ENCODE data around the gene JOSD1. TPM values are rescaled to one million over a fixed set of nuclear protein-coding genes. Genes with fewer than 3 reads are reported as not detected.

The JOSD1 gene
- total and polyA plus RNA-seq, 2 of the 4 experiments (the other 2 are of a cell fraction), result 30.2 to 35.8 TPM

- Histone ChIP-seq H2AFZ (replicated peaks; ENCODE audit: low read length, poor library complexity) (no peak overlapping the region), H3K9ac (ENCODE audit: low read depth, low read length) (no peak overlapping the region), H4K91ac (ENCODE audit: insufficient read depth, low read depth, low read length) (no peak overlapping the region), H2AK5ac (ENCODE audit: low read depth, low read length) (no peak overlapping the region), H4K5ac (ENCODE audit: low read depth, low read length) (no peak overlapping the region), H3K56ac (ENCODE audit: extremely low read depth, insufficient read depth, low read length) (no peak overlapping the region), H3K9me1 (ENCODE audit: insufficient read depth, low read length) (peaks cover 6% of the 10 kb centered on the region), H3K36me3 (ENCODE audit: control insufficient read depth, insufficient read depth, low read length) (peaks cover 53% of the 10 kb centered on the region), H2BK15ac (ENCODE audit: low read depth, low read length) (no peak overlapping the region), H2BK120ac (ENCODE audit: low read depth, low read length) (no peak overlapping the region), H3K27me3 (ENCODE audit: control insufficient read depth, insufficient read depth, low read length) (no peaks in the 10 kb centered on the region), H3K27ac (ENCODE audit: insufficient read depth, low read length) (no peak overlapping the region), H2BK5ac (ENCODE audit: low read depth, low read length, poor library complexity, severe bottlenecking) (no peak overlapping the region), H3K14ac (replicated peaks; ENCODE audit: low read depth, low read length) (no peak overlapping the region), H4K20me1 (ENCODE audit: insufficient read depth, low read length) (peaks cover 12% of the 10 kb centered on the region), H3K4me2 (ENCODE audit: low read depth, low read length) (no peak overlapping the region), H3K18ac (ENCODE audit: low read depth, low read length) (no peak overlapping the region), H3K79me1 (ENCODE audit: low read depth in 1 of 2, low read length in 2 of 2) (peaks cover 29 to 57% of the 10 kb centered on the region in 2 experiments), H3K4me1 (ENCODE audit: control insufficient read depth, insufficient read depth, low read length) (no peaks in the 10 kb centered on the region), H2BK20ac (ENCODE audit: low read depth, low read length) (no peak overlapping the region), H2AK9ac (replicated peaks; ENCODE audit: low read depth, low read length, poor library complexity) (no peak overlapping the region), H4K8ac (ENCODE audit: low read depth in 2 of 2, low read length in 2 of 2) (no peak overlapping the region), H3K9me3 (ENCODE audit: control insufficient read depth, insufficient read depth, low read length) (no peaks in the 10 kb centered on the region), H3K4ac (ENCODE audit: low read depth, low read length) (no peak overlapping the region), H3K4me3 (ENCODE audit: insufficient read depth, low read depth, low read length) (no peak overlapping the region), H3K23ac (ENCODE audit: low read depth, low read length) (no peak overlapping the region)
- BruUV-seq (replicated peaks), result no TSS peak
- ChIA-PET CTCF (no interaction called here), POLR2A (ENCODE audit: unreplicated experiment) (no interaction called here)
- DNase-seq (no peak), ATAC-seq (ENCODE audit: low read depth) (no peak)
- no CpG with 5 or more reads among the region's 1 CpG for WGBS, 2 experiments (ENCODE audit: extremely low coverage in 2 of 2, insufficient read length in 1 of 2)
- TF ChIP-seq POLR2A (IDR thresholded peaks at IDR 0.05; ENCODE audit: low read depth, low read length) (no peak), BHLHE40 (IDR thresholded peaks at IDR 0.05; ENCODE audit: low read depth, low read length) (no peak), RFX5 (IDR thresholded peaks at IDR 0.05; ENCODE audit: low read depth, low read length) (no peak), CEBPB (IDR thresholded peaks at IDR 0.05; ENCODE audit: low read depth, low read length) (no peak), USF2 (IDR thresholded peaks at IDR 0.05; ENCODE audit: low read depth, low read length) (no peak), MAZ (IDR thresholded peaks at IDR 0.05; ENCODE audit: borderline replicate concordance, low read depth, low read length) (no peak), RCOR1 (IDR thresholded peaks at IDR 0.05; ENCODE audit: insufficient replicate concordance, low read length) (no peak), RAD21 (IDR thresholded peaks at IDR 0.05; ENCODE audit: low read length) (no peak), CHD1 (IDR thresholded peaks at IDR 0.05; ENCODE audit: low read depth, low read length) (no peak), ELK1 (IDR thresholded peaks at IDR 0.05; ENCODE audit: borderline replicate concordance, low read depth, low read length) (no peak), MXI1 (IDR thresholded peaks at IDR 0.05; ENCODE audit: borderline replicate concordance, low read depth, low read length) (no peak), CTCF (conservative IDR thresholded peaks at IDR 0.05; ENCODE audit: low read depth, low read length) (no peak), FOS (IDR thresholded peaks at IDR 0.05; ENCODE audit: low read depth, low read length) (no peak), SMC3 (IDR thresholded peaks at IDR 0.05; ENCODE audit: low read depth, low read length) (no peak)
- in situ Hi-C loops (cut with MboI; ENCODE audit: low sequenced_read_pairs) (no loop called here), dilution Hi-C loops (cut with HindIII; ENCODE audit: low sequenced_read_pairs, unreplicated experiment) (no loop called here), intact Hi-C loops (cut with micrococcal nuclease) (no loop called here)
Measured at GRCh38 chr22:38689651-38690050, 11.1 kb downstream of the JOSD1 start.

Data from IMR-90 (cell line).